ENCODE data around the gene MSS51.

The MSS51 gene

DNA sequence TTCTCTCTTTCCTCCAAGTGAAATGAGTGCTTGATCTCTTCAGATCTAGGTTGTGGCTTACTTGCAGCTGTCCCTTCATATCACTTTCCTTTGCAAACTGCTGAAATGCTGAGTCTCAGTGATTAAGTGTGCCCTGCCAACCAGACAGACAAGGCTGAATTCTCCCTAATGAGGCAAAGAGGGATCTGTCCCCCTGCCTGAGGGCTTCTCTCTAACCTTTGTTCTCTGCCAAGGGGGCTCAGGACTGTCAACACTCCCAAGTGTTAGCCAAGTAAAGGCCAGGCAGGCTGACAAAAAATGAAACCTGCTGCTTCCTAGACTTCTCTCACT lies at the start of gene MSS51:
TSS of gene MSS51 (minus strand) at position 24 of the 330 bp plus-strand sequence. CDS start 5,277 bp downstream, outside the sequence.
- DNase-seq = peak; percentile 29

DNA sequence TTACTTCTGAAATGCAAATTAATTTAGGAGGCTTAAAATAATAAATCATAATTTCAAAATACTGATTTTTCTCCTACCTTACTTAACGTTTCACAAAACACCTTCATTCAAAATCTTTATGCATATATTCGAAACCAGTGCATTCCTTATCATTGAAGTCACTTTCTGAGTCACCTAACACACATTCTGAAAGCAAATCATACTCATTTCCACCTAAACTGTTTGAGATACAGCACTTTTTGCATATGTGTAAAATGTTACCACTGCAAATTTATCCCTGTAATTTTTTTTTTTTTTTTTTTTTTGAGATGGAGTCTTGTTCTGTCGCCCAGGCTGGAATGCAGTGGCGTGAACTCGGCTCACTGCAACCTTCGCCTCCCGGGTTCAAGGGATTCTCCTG lies 46.8 kb upstream of the MSS51 start:
- peak; percentile 84 for DNase-seq

DNA sequence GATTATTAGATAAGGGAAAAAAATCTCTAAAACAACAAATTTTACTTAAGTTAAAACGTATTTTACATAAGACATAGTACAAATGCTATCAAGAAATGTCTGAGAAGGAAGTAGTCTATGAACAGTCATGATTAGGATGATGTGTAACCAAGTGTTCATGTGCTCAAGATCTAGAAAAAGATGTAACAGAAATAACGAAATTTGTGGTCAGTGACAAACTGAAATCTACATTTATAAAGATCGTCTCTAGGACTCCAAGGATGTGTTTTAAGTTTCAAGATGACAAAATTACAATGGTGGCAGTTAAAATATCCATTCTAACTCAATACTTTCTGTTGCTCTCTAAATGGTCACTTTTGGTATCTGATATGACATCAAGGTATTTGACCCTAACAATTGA lies 45.3 kb upstream of the MSS51 start:
- DNase-seq = peak; percentile 79

DNA sequence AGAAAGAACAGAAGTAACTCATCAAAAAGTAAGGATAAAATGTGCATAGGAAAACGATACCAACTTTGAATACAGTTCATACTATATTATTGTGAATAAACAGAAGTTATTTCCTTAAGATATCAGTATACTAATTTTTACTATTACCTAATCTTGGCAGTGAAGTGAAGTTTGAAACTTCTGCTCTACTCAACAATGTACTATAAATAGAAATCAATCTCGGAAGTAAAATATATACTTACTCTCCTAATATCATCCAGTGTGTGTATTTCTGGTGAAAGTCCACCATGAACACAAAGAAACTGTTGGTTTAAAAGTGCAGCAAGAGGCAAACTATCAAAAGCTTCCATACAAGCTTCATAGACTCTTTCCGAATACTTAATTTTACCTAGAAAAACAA lies 37.9 kb upstream of the MSS51 start:
- DNase-seq = no peak

DNA sequence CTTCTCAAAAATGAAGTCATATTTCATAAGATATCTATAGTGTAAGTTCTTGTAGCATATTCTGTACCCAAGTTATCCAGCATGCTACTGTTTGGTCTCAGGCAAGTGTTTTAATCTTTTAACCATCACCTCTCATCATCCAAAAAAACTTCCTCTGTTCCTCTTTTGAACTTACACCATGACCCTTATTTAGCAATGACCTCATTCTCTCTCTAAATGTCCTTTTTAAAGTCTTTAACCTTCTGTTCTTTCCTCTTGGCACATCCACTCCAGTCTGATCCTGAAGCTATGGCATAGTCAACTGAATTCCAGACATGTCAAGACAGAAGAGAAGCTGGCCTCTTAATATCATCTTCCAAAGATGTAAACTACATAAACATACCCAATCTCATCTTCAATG lies 36.2 kb upstream of the MSS51 start:
- no peak for DNase-seq

DNA sequence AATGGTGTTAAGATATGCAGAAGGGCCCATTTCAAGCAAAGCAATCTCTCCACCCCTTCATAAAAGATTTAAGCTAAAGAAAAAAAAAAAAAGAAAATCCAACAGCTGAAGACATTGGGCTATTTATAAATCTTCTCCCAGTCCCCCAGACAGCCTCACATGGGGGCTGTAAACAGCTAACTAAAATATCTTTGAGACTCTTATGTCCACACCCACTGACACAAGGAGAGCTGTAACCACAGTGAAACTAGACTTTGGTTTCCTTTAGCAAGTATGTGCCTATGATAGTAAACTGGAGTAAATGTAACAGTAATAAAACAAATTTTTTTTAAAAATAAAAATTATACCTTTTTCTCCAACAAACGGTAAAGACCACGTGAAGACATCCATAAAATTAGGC lies 33.8 kb upstream of the MSS51 start:
- no peak for DNase-seq

DNA sequence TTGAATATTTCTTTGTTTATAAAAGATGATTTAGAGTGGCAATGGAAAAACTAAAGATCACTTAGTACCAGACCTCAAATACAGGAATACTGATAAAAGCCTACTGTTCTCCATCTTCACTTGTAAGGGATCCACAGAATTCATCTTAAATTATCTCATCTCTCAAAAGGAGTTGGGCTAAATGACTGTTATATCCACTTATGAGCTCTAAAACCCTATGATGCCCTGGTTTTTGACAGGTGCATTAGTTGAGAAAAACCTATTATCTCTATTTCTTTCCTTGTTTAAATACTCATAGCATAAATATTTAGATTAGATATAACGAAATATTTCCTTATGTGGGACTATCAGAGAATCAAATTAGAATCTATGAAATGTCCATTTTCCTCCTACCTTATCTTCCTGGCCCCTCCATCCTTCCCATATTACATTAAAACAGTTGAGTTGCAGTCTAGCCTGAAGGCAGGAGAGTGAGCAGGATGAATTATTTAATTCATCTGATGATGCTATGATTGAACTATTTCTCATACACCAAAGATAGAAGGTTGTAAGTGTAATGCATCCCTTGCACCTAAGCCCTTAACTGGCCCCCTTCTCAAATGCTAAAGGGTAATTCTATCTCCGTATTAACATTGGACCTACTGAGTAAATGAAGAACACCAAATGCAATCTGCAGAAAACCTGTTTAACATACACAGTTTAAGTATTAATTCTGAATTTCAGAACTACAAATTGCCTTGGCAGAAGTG lies 32.8 kb upstream of the MSS51 start:
- DNase-seq = no peak

DNA sequence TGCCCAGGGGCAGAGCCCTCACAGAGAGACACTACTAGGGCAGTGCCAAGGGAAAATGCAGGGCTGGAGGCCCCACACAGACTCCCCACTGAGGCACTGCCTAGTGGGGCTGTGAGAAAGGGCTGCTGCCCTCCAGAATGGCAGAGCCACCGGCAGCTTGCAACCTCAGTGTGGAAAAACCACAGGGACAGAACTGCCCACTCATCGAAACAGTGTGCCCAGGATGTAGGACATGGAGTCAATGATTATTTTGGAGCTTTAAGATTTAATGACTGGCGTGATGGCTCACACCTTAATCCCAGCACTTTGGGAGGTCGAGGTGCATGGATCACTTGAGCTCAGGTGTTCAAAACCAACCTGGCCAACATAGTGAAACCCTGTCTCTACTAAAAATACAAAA lies 27.5 kb upstream of the MSS51 start:
- DNase-seq = no peak

DNA sequence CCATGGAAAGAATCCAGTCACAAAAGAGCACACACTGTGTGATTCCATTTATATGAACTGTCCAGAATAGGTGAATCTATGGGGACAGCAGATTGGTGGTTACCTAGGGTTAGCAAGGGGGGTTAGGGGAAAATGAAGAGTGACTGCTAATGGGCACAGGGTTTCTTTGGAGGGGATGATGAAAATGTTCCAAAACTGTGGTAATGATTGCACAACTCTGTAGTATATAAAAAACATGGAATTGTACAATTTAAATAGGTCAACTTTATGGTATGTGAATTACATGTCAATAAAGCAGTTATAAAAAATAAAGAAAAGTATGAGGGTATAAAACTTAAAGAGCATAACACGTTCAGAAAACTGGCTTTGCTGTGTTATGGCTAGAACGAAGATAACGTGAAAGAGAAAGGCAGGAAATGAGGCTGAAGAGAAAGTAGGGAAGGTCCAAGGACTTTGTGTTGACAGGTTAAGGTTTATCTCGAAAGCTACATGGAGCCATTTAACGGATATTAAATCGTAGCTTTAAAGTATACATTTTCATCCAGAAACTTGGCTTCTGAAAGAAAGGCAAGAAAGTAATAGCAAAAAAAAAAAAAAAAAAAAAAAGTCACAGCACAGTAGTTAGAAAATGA lies 26.4 kb upstream of the MSS51 start:
- DNase-seq = no peak

DNA sequence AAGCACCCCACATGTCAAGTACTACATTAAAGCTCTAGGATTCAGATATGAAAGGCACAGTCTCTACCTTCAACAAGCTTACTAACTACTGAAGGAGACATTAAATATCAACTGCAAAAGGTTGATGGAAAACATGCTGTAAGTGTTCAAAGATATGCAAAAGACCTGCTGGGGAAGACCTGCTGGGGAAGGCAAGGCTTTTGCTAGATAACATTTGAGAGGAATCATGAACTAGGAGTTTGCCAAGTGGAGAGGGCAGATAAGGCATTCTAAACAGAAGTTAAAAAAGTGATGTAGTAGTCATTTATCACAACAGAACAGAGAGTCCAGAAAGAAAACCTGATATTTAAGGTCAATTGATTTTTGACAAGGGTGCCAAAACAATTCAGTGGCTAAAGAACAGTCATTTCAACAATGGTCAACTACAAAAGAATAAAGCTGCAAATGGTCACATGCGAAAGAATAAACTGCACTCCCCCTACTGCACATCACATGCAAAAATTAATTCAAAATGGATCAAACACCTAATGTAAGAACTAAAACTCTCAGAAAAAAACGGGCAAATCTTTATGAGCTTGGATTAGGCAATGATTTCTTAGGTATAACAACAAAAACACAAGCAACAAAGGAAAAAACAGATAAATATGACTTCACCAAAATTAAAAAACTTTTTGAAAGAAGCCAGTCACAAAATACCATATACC lies 23.0 kb upstream of the MSS51 start:
- no peak for DNase-seq

DNA sequence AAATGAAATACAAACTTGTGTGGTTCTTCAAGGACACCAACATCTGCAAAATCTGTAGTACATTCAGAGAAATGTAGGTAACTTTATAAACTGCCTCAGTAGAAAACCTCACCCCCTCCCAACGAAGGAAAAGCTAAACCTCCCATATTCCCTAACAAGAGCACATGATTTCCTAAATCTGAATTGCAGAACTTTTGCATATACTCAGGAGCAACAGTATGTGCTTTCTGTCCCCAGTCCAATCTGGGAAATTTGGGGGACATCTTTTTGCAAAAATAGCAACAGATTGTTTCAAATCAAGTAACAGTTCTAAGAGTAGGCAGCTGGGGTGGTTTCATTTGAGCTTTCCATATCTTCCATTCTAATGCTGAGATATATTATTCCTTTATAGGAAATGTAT lies 15.8 kb upstream of the MSS51 start:
- DNase-seq = no peak

DNA sequence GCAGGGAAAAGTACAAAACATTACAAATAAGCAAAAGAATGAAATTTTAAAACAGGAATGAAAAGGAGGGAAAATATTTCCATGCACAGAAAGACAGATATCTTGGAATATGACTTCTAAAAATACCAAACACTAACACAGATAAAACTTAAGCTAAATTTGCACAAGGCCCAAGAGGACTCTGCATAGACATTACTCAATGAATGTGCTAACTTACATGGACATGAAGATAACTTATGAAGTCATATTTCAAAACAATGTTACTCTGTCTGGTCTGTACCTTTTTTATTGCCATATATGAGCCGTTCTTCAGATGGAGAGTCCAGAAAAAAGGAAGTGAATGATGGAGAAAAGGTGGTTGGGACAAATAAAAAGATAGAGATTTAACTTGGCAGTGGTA lies 15.0 kb upstream of the MSS51 start:
- no peak for DNase-seq

DNA sequence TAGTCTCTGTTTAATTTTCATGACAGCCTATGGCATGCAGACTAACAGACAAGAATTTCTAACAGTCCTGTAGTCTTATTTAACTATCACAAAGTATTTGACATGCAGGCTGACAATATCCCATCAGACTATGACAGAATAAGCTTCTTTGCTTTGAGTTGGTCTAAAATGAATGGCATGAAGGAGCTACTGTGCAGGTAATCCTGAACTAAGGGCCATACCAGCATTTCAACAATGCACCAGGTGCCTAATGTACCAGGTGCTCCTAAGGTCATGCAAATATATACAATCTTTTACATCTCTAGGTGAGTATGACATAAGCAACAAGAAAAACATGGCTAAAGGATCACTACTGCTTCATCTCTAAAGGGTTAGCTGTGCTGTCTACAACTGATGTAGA lies 13.6 kb upstream of the MSS51 start:
- DNase-seq = no peak

DNA sequence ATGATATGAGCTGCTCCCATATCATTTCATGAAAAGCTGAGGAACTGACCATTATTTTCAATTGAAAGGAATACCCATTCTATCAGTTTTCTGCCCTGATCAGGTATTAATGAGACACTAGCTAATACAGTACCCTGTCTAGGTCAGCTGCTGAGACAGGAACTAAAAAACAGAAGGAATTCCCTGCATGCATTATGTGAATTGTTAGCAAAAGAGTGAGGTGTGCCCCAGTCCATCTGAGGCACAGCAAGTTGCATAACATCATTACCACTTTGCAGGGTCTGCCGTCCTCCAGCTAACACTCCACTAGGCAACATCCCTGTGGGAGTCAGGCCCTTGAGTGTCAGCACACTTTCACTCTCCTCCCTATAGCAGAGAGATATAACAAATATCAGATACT lies 11.1 kb upstream of the MSS51 start:
- DNase-seq = no peak

DNA sequence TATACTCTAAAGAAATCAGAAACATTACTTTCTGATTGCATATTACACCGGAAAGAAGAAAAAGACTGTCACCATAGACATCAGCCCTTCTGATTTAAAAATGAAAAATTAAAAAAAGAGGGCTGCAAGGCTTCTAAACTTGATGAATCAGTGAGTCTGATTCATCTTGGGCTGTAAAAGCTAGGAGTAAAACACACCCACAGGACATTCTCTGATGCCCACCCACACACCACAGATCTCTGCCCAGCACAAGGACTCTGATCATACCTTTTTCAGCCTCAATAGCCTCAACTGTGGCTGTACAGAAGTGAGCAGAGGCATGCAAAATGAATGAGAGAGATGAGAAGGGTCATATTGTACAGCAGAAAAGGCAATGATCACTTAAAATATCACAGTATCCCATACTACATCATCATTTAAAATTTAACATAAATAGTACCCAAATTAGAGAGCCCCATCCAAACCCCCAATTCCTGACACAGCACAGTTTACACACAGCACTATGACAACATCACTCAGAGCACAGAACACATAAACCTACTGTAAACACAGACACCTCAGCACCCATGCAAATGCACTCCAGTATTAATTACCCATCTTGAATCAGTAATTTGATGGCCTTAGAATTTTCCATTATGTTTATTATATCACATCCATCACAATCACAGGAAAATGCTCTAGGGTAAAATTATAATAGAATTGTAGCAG lies 6.4 kb upstream of the MSS51 start:
- no peak for DNase-seq

DNA sequence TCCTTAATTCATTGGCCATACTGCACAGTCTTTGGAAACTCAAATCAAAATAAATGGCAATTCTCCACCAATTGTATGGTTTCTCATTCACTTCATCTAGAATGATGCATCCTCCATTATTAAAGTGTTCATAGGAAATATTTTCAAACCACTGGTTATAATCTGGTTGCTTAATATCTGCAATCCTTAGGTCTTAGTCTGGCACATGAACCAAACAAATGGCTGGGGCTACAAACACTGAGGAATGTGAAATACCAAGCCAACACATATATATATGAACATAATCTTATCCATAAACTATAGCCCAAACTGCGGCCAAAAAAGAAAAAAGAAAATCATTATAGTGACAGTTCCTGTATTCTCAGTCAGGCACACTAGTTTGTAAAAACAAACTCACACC lies 5.7 kb upstream of the MSS51 start:
- DNase-seq = no peak

DNA sequence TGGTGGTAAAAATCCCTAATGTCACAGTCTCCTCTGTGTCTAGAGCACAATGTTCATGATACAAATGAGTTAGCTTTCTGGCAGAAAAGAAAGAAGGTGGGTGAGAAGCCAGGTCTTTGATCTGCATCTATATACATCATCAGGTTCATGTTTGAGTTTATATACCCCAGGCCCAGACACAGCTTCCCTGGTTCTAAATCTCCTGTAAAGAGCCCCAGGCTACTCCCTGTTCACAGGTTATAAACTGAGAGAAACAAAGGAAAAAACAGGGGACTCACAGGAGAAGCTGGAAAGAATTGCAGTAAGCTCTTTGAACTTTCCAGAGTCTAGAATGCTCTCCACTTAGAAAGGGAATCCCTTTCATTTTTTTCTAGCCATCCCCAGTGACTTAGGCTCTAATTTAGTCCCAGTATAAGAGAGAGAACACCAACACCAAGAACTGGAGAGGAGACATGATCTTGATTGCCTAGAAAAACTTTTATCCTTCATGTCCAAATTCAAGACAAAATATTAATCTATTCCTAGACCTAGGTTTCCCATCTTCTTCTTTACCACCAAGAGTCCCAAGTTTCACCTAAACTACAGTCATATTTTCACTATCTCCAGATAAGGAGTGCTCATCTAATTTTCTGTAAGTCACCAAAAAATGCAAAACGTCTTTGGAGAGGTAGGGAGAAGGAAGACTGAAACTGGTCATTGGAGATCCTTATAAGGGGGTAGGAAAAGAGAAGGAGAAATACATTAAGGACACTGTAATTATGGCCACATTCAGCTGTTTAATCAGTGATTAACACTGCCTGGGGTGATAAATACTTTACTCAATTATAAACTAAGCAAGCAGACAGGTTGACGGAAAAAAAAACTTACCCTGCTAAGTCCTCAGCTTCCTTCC lies 469 bp downstream of the MSS51 start:
- DNase-seq = no peak

DNA sequence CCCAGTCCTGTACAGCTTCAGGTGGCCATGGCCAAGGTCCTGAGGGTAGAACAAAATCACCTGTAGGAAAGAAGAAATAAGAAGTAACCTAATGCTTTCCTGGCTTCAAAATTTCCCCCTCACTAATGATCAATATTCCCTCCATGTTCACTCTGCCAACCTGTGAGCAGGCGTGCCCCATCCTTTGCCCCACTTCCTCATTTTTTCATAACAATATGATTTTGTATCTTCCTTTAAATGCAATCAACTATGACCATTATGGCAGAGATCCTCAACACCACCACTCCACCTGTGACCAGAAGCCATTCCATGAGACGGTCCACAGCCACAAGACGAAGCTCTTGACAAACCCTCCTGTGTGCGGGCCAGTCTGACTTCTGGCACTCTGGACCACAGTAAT lies 7.0 kb downstream of the MSS51 start:
- no peak for DNase-seq

DNA sequence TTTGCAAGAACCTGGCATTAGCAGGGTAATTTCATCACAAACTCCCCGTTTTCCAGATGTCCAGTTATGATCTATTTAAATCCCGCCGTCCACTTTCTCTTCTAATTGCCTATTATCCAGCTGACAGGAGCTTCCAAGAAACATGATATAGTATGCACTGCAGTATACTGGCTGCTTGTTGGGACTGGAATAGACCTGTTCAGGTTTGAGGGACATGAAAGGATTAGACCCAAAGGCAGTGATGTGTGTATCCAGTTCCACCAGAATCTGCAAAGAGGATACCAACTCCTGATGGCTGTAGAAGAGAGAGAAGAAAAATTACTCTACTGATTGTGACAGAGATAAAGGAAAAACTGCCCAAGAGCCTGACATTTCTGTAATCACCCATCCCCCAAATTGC lies 8.9 kb downstream of the MSS51 start:
- DNase-seq = no peak

DNA sequence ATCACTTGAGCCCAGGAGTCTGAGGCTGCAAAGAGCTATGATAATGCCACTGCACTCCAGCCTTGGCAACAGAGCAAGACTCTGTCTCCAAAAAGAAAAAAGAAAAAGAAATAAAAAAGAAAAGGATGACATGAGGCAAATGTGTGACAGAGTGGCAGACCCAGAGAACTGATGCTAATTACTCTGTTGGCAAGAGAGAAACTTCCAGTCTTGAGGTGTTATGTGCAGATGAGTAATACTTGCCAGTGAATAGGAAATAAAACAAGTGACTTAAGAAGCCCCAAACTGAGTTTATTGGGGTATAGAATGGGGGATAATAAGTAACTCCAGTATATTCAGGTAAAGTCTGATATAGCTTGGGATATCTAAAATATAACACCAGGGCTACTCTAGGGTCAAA lies 10.1 kb downstream of the MSS51 start:
- peak; percentile 20 for DNase-seq

DNA sequence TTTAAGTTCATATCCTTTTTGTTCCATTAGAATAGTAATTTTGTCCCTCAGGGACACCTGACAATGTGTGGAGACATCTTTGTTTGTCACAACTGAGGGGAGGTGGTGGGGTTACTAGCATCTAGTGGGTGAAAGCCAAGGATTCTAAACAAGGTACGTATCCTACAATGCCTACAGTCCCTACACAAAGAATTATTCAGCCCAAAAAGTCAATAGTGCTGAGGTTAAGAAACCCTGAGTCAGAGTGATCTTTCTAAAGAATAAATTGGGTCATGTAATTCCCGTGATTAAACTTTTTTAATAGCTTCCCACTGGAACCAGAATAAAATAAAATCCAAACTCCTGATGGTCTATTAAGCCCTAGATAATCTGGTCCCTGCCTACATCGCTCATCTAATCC lies 16.8 kb downstream of the MSS51 start:
- no peak for DNase-seq

DNA sequence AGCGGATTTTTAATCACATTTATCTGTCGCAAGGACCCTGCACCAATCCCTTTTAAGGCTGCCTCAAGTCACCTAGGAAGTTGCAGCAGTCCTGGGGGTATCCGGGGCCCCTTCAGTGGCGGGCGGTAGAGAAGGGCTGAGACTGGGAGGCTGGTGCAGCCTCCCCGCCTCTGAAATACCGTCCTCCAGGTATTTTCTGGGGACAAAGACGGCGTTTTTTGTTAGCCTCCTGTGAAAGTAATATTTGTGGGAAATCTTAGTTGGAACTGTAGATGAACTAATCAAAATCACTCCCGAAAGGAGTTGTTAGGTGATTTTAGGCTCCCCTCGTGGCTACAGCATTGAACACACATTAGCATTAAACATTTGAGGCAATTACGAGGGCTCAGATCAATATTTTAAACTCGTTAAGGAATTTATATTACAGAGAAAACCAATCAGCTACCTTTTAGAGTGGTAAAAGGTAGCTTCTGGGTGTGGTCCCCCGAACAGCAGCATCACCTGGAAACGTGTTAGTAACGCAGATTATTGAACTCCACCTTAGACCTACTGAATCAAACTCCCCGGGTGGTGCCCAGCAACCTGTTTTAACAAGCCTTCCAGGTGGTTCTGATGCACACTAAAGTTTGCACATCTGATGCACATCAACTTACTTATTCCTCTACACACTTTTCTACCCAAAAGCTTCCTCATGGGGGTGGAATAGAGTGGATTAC lies 19.0 kb downstream of the MSS51 start:
- DNase-seq = no peak

All from activated CD4-positive, alpha-beta T cell treated with anti-CD3 and anti-CD28 coated beads, Interleukin-2, Interleukin-6, amounts not matched to agents 100 ng/mL and 50 ng/mL, durations not matched to agents 16 hours and 8 hours (primary cell).